NT2/D1 (cell line): ENCODE results near the gene CYP4F3.

Experiments
- SUZ12 ChIP-seq: IDR thresholded peaks from 2 replicates; pipeline ENCODE4 v1.6.1; 2011; ENCODE audit not compliant: insufficient read length, insufficient read depth; ENCODE audit errors: extremely low read depth
- YY1 ChIP-seq: IDR thresholded peaks from 2 replicates; pipeline ENCODE4 v1.6.1; 2011; ENCODE audit not compliant: insufficient read length, insufficient read depth
- ZNF274 ChIP-seq: IDR thresholded peaks from 2 replicates; pipeline ENCODE4 v1.6.1; 2011; ENCODE audit warnings: mild to moderate bottlenecking, low read depth, low read length

DNA sequence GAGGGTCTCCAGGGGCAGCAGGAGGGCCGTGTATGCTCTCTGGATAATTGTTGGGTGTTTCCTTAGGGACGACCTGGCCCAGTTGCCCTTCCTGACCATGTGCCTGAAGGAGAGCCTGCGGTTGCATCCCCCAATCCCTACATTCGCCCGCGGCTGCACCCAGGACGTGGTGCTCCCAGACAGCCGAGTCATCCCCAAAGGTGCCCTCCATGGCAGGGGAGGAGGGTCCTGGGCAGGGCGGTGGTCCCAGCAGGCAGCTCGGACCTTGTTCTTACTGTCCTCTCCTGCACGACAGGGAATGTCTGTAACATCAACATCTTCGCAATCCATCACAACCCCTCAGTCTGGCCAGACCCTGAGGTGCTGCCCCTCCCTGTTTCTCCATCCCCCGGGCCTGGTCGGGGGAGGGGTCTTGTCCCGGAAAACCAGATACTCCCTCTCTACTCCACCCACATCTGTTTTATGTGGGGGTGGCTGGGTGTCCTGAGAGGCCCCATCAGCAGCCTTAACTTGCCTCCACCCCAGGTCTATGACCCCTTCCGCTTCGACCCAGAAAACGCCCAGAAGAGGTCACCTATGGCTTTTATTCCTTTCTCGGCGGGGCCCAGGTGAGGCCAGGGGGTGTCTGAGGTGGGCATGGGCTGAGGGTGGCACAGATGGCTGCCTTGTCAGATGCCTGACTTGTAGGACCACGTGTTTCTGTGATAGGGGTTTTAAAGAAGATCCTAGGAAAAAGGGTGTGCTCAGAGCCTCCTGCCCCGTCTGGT lies 12.3 kb upstream of the CYP4F3 start:
- TF ChIP-seq YY1 (no peak), ZNF274 (no peak), SUZ12 (no peak)
